GM12801 (cell line): ENCODE results near the gene MAPRE2.

Source experiments
- TF ChIP-seq, protein P1 (sequence below): IDR thresholded peaks from one replicate; pipeline ENCODE4 v1.5.1; 2011; ENCODE audit warnings: control low read depth; ENCODE audit not compliant: insufficient read length; ENCODE audit errors: extremely low read depth

The MAPRE2 gene

DNA sequence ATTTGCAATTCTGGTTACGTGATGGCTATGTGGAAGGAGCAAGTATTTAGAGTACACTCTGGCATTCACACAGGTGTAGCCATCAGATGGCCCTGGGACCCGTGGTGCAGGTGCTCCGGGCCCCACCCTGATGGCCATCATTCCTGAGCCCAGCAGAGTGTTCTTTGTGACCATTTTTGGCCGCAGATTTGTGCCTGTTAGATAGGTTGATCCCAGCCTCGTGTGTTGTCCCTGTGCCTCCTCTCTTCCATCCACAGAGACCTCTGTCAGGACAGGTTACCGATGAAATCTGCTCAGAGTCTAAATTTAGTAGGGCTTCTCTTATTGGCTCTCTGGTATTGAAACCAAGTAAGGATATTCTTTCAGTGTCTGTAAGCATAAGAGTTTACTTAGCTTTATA, 33.9 kb downstream of the MAPRE2 start:
- TF ChIP-seq, protein P1, sequence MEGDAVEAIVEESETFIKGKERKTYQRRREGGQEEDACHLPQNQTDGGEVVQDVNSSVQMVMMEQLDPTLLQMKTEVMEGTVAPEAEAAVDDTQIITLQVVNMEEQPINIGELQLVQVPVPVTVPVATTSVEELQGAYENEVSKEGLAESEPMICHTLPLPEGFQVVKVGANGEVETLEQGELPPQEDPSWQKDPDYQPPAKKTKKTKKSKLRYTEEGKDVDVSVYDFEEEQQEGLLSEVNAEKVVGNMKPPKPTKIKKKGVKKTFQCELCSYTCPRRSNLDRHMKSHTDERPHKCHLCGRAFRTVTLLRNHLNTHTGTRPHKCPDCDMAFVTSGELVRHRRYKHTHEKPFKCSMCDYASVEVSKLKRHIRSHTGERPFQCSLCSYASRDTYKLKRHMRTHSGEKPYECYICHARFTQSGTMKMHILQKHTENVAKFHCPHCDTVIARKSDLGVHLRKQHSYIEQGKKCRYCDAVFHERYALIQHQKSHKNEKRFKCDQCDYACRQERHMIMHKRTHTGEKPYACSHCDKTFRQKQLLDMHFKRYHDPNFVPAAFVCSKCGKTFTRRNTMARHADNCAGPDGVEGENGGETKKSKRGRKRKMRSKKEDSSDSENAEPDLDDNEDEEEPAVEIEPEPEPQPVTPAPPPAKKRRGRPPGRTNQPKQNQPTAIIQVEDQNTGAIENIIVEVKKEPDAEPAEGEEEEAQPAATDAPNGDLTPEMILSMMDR = no peak

DNA sequence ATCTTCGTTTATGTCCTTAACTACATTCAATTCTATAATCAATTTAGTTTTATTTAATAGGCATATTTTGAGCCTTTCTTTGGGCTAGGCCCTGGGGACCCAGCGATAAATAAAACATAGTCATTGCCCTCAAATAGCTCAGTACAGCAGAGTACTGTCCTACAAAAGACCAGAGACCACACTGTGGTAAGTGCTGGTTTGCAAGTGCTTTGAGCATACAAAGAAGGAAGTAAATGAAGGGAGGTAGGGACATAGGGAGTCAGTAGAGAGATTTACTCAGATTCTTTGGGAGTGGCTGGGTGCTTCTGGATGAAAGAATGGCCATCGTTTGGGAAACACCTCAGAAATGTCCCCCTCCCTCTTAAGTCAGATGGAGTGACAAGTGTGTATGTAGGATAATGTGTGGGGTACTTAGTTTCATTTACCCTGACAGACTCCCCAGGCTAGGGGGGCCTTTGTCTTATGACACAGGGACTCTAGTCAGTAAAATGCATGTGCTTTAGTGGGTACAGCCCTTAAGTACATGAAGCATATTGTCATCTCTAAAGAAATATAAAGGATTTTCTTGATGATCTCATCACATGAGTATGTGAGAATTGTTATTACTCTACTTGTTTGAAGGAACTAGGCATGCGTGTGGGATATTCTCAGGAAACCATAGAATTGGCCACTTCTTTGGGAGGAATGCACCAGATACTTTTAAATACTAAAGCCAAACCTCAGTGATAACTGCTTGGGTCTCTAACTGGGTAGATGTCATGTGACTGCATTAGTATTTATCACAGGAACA, 35.1 kb downstream of the MAPRE2 start:
- TF ChIP-seq, protein P1 = no peak

DNA sequence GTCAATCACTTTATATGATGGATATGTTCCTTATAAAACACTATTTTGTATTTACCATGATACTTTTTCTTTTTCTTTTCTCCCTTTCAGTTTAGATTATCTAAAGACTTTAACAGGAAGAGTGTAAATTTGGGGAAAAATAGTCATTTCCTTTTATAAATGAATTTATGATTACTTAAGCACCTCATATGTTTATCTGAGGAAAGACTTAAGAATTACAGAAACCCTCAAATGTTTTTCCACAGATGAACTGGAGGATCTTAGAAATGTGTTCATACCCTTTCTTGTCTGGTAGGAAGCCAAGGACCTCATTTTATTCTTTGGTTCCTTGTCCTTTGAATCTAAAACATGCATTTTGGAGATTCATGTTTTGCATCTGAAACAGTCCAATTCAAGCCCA, 36.7 kb downstream of the MAPRE2 start:
- TF ChIP-seq, protein P1 = no peak

DNA sequence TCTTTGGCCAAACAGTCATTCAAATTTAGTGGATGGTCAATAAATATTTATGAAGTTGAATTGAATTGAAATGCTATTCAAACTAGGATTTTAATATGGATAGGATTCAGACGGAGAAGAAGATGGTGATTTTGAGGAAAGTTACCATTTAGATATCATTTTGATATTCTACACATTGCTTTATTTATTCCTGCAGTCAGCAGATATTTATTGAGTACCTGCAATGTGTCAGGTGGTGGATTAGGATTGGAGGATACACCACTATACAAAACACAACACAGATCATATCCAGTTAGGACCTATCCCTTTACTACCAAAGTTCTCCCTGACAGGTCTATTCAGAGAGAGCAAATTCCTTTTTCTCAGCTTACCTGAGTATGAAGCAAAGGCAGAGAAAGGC, 38.8 kb downstream of the MAPRE2 start:
- TF ChIP-seq, protein P1 = no peak

GRCh38 chr18:35083174-35083712, 42.0 kb downstream of the MAPRE2 start:
- TF ChIP-seq, protein P1 = no peak

- TF ChIP-seq, protein P1 = no peak
These were observed 43.6 kb downstream of the MAPRE2 start for GRCh38 chr18:35084494-35085449.

- TF ChIP-seq, protein P1 = no peak
These were observed 44.5 kb downstream of the MAPRE2 start for GRCh38 chr18:35085450-35086380.
